NOMO-1 treated with DMSO at 0.1 percent for 48 hours (cell line): ENCODE measurements around the gene C12orf50.
A peak's percentile ranks its signal among the peaks of the same experiment; 100 is the strongest.
"Not testable (repeated sequence)": the region's sequence is repeated elsewhere in the genome, so short reads cannot be mapped to it uniquely, and the experiment has no call there.

ENCODE experiments used
- DNase-seq: peaks from one replicate; lab custom pipeline; 2025; ENCODE audit not compliant: unreplicated experiment; lab: John Stamatoyannopoulos, UW

C12orf50 gene

DNA sequence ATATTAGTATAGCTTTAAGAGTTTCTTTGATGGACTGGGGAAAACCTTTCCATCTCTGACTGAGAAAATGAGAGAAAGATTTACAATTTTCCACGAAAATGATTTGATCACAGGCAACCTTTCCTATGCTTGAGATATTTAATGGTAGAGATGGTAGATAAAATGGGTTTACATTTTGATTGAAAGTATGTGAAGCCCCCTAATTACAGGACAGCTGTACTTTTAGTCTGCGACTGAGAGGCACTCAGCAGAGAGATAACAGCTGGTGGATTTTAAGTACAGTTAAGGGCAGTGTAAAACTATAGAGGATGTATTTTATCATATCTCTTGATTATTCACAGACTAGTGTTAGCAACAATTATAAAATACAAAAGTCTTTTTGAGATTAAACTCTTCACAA, 40.7 kb downstream of the C12orf50 start:
- DNase-seq = no peak

DNA sequence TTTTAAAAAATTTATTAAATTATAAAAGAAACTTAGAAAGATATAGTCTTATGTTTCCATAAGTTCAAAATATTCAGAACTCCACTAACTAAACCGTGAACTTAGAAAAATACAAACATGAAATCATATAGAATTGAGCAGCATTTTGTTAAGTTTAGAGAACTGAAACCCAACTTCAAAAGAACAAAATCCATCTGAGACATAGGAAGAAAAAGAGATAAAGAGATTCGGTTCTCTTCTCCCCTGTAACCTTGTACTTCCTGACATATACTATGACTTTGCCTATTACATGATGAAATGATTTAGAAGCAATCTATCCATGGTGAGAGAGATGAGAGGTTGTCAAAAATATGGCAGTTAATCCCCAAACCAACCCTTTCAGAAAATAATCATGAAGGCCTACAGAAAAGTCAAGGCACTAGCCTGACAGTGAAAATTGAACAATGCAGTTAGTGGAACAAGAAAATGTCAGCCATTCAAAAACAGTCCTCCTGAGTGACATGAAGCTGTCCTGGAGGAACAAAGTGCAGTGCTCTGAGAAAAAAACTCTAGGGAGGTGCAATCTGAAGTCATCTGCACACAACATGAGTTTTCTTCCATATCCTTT, 44.0 kb downstream of the C12orf50 start:
- DNase-seq = no peak

- no peak for DNase-seq
Measured at GRCh38 chr12:87982208-87982607, 47.0 kb downstream of the C12orf50 start.

DNA sequence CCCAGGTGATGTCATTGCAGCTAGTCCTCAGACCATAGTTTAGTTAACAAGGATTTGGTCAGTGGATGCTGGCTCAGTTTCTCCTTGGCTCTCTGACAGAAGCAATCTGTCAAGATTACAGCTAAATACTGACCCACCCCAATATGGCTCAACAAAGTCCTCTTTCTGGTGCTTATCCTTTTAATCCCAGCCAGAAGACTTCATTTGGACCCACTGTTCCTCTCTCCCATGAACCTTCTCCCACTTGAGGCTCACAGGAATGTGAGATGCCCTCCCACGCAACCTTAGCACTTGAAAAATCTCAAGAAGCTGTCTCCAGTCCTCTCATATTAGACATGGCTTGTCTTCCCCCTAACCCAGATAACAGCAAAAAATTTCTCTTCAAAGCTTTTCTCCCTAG, 47.7 kb downstream of the C12orf50 start:
- no peak for DNase-seq

DNA sequence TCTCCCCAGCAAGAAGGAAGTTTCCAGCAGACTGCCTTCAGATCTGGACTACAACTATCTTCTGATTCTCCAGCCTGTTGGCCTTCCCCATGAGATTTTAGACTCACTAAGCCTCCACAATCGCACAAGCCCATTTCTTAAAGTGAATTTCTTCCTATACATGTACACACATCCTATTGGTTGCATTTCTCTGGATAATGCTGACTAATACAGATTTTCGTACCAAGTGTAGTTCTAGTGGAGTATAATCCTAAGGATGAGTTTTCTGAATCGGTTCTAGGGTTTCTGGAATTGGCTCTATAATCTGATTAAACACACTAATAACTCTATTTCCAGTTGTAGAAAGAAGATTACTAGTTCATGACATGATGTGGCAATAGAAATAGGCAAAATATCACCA, 53.3 kb downstream of the C12orf50 start:
- no peak for DNase-seq

- no peak for DNase-seq
Measured at GRCh38 chr12:87967871-87968270, 61.3 kb downstream of the C12orf50 start.

- no peak for DNase-seq
Measured at GRCh38 chr12:87960566-87960965, 68.6 kb downstream of the C12orf50 start.

GRCh38 chr12:87954028-87954427, 75.2 kb downstream of the C12orf50 start:
- DNase-seq = not testable (repeated sequence)

GRCh38 chr12:87953256-87953860, 75.8 kb downstream of the C12orf50 start:
- DNase-seq = peak; percentile 5

- DNase-seq = no peak
Measured at GRCh38 chr12:87952850-87953249, 76.4 kb downstream of the C12orf50 start.

DNA sequence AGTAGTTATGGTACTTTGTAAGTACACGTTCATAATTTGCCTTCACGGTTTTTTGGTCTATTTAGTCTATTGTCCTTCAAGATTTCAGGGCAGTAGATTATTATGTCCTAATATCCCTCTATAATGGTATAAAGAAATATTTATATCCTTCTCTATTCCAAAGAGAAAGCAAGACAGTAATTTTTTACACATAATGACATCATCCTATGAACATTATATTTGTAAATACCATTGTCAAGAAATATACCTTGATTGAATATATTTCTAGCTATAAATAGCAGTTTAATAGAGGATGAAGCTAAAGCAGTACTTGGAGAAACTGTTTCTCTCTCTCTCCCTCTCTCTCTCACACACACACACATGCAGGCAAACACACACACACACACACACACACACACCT, 77.0 kb downstream of the C12orf50 start:
- DNase-seq = no peak

GRCh38 chr12:87943762-87944161, 85.4 kb downstream of the C12orf50 start:
- DNase-seq = no peak

GRCh38 chr12:87943023-87943422, 86.2 kb downstream of the C12orf50 start:
- no peak for DNase-seq

DNA sequence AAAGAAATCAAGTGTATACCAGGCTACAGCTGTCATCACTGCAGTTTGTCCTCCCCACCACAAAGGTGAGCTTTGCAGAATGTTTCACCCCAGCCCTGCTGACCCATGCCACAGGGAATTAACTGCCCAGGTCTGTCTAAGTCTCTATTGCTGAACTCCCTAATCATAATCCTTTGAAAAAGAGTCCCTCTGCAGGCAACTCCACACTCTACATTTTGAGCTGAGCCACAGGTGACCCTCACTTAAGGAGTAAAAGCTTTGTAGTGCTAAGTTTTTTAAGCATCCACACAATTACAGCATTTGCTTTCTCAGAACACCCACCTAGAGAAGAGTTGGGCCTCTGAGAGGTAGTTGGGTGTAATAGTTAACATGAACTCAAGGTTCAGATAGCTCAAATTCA, 90.0 kb downstream of the C12orf50 start:
- DNase-seq = no peak

GRCh38 chr12:87935216-87935615, 94.0 kb downstream of the C12orf50 start:
- DNase-seq = no peak

DNA sequence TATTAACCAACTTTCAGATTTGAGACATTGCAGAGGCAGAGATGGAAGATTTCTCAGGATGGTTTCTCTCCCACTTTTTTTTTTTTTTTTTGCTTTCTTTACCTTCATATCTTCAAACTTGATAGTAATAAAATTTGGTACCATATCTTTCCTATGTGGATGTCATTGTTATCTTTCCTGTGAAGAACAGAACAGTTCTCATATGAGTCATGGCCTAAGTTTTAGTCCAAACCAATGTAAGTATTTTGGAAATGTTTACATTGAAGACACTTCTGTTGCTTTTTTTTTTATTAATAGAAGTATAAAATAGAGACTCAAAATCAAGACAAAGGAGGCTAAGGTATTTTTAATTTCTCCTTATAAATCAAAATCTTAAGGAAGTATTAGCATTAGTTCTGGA, 95.2 kb downstream of the C12orf50 start:
- DNase-seq = no peak

DNA sequence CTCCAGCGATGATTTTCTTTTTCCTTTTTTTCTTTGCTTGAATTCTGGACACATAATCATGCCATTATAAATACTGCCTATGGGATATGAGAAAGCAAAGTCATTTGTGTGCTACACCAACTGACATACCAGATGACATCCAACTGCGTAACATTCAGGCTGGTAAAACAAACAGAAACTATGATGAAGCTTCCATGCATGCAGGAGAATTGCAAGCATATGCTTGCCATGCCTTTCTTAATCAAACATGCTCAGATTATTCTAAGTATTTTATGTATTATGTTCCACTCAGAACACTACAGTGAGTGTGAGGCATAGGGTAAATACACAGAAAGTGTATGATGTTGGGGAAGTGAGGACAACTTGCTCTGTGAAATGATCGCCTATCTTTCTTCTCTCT, 97.4 kb downstream of the C12orf50 start:
- DNase-seq = no peak

GRCh38 chr12:87930627-87931026, 98.6 kb downstream of the C12orf50 start:
- no peak for DNase-seq
